Loucy (cell line): ENCODE data around the gene AFF2.

ENCODE experiments used
- H2AFZ ChIP-seq: fragments of 200-600 bp; sonication (generic); 2 replicates; pipeline ENCODE4 v1.6.0; 2016; ENCODE audit warnings: antibody characterized with exemption, mild to moderate bottlenecking, low read length, moderate library complexity
- H3F3A ChIP-seq: fragments of 200-600 bp; 2 replicates; pipeline ENCODE4 v1.6.0; 2016; ENCODE audit warnings: antibody characterized with exemption, low read depth, mild to moderate bottlenecking
- H3K27me3 ChIP-seq: fragments of 200-600 bp; sonication (generic); 2 replicates; pipeline ENCODE4 v1.6.1; 2014; ENCODE audit warnings: low read length, mild to moderate bottlenecking; ENCODE audit not compliant: insufficient read depth, poor library complexity, severe bottlenecking
- H3K36me3 ChIP-seq: fragments of 200-600 bp; sonication (generic); 2 replicates; pipeline ENCODE4 v1.6.1; 2016; ENCODE audit warnings: low read length; ENCODE audit not compliant: insufficient read depth
- H3K4me1 ChIP-seq: fragments of 200-600 bp; sonication (generic); 2 replicates; pipeline ENCODE4 v1.5.1; 2014; ENCODE audit warnings: low read length, mild to moderate bottlenecking; ENCODE audit not compliant: insufficient read depth, poor library complexity, severe bottlenecking
- H3K4me2 ChIP-seq: fragments of 200-600 bp; sonication (generic); 2 replicates; pipeline ENCODE4 v1.6.0; 2014; ENCODE audit warnings: antibody characterized with exemption, low read length, low read depth, mild to moderate bottlenecking; ENCODE audit not compliant: poor library complexity, severe bottlenecking
- H3K4me3 ChIP-seq: fragments of 200-600 bp; sonication (generic); 2 replicates; pipeline ENCODE4 v1.5.1; 2014; ENCODE audit warnings: low read length, mild to moderate bottlenecking, mixed read lengths; ENCODE audit not compliant: poor library complexity, severe bottlenecking
- H3K79me2 ChIP-seq: fragments of 200-600 bp; sonication (generic); 2 replicates; pipeline ENCODE4 v1.6.1; 2014; ENCODE audit warnings: low read length; ENCODE audit not compliant: insufficient read depth
- H3K9ac ChIP-seq: fragments of 200-600 bp; sonication (generic); 2 replicates; pipeline ENCODE4 v1.6.0; 2014; ENCODE audit warnings: mild to moderate bottlenecking, low read depth, low read length, moderate library complexity; ENCODE audit not compliant: poor library complexity, severe bottlenecking
- H3K9me2 ChIP-seq: fragments of 200-600 bp; sonication (generic); replicated peaks from 2 replicates; pipeline ENCODE4 v1.6.1; 2016; ENCODE audit warnings: low read depth, low read length, mixed read lengths
- H3K9me3 ChIP-seq: fragments of 200-600 bp; sonication (generic); 2 replicates; pipeline ENCODE4 v1.6.1; 2014; ENCODE audit warnings: mild to moderate bottlenecking, antibody characterized with exemption, low read length, low read depth; ENCODE audit not compliant: insufficient read depth
- H4K20me1 ChIP-seq: fragments of 200-600 bp; sonication (generic); 2 replicates; pipeline ENCODE4 v1.6.0; 2014; ENCODE audit warnings: antibody characterized with exemption, low read length, mild to moderate bottlenecking; ENCODE audit not compliant: insufficient read depth, poor library complexity, severe bottlenecking
- CTCF ChIP-seq: fragments of 200-600 bp; sonication (generic); conservative IDR thresholded peaks from 2 replicates; pipeline ENCODE4 v1.5.1; 2014; ENCODE audit warnings: mild to moderate bottlenecking, antibody characterized with exemption, low read length
- EZH2phosphoT487 ChIP-seq: fragments of 200-600 bp; IDR thresholded peaks from 2 replicates; pipeline ENCODE4 v1.6.1; 2018; ENCODE audit warnings: antibody characterized with exemption, mild to moderate bottlenecking, moderate library complexity, borderline replicate concordance

The AFF2 gene

GRCh38 chrX:148628621-148629020 is 128.2 kb downstream of the AFF2 start:
- no peak for TF ChIP-seq CTCF
- TF ChIP-seq EZH2phosphoT487: no peak

GRCh38 chrX:148629434-148629833 is 129.0 kb downstream of the AFF2 start:
- H3K79me2 ChIP-seq: peaks cover 87% of the 10 kb centered on the region
- no peak for TF ChIP-seq EZH2phosphoT487
- TF ChIP-seq CTCF: no peak

More at GRCh38 chrX:148628621-148629020, 128.2 kb downstream of the AFF2 start:
- peaks cover 86% of the 10 kb centered on the region for H3K79me2 ChIP-seq
- H3K9ac ChIP-seq: no peak overlapping the region
- no peak overlapping the region for H2AFZ ChIP-seq
- no peaks in the 10 kb centered on the region for H3F3A ChIP-seq
- H3K4me1 ChIP-seq: no peaks in the 10 kb centered on the region
- H3K4me3 ChIP-seq: no peak overlapping the region
- H3K9me2 ChIP-seq: no peaks in the 10 kb centered on the region
- peaks cover 23% of the 10 kb centered on the region for H4K20me1 ChIP-seq
- H3K36me3 ChIP-seq: no peaks in the 10 kb centered on the region
- H3K9me3 ChIP-seq: no peaks in the 10 kb centered on the region
- H3K4me2 ChIP-seq: no peak overlapping the region
- H3K27me3 ChIP-seq: no peaks in the 10 kb centered on the region

GRCh38 chrX:148632444-148632843 is 132.0 kb downstream of the AFF2 start:
- Histone ChIP-seq H3K4me3 (no peak overlapping the region), H3K9me3 (no peaks in the 10 kb centered on the region), H3K79me2 (peaks cover 84% of the 10 kb centered on the region), H3K4me1 (no peaks in the 10 kb centered on the region), H3K9ac (no peak overlapping the region), H2AFZ (no peak overlapping the region), H3K9me2 (no peaks in the 10 kb centered on the region), H3K36me3 (no peaks in the 10 kb centered on the region), H3K4me2 (no peak overlapping the region), H4K20me1 (peaks cover 13% of the 10 kb centered on the region), H3F3A (no peaks in the 10 kb centered on the region), H3K27me3 (no peaks in the 10 kb centered on the region)
- TF ChIP-seq CTCF (no peak), EZH2phosphoT487 (no peak)

More at GRCh38 chrX:148629434-148629833, 129.0 kb downstream of the AFF2 start:
- Histone ChIP-seq H3F3A (no peaks in the 10 kb centered on the region), H3K9me2 (no peaks in the 10 kb centered on the region), H3K9ac (no peak overlapping the region), H3K4me3 (no peak overlapping the region), H2AFZ (no peak overlapping the region), H3K4me2 (no peak overlapping the region), H3K4me1 (no peaks in the 10 kb centered on the region), H3K9me3 (no peaks in the 10 kb centered on the region), H3K27me3 (no peaks in the 10 kb centered on the region), H4K20me1 (peaks cover 18% of the 10 kb centered on the region), H3K36me3 (no peaks in the 10 kb centered on the region)
